GM12878 (cell line): ENCODE results near the gene DNAH11. TPM values are rescaled to one million over a fixed set of nuclear protein-coding genes. Genes with fewer than 3 reads are reported as not detected.

ENCODE experiments used
- ATAC-seq: fragments of 200-7000 bp; cut with Tn5 transposase; 3 replicates; pipeline ENCODE4 v1.9.1; 2020; ENCODE audit warnings: mild to moderate bottlenecking, moderate library complexity
- BruUV-seq: library from RNA; stranded (reverse); fragments of 400-500 nt; replicated peaks from 2 replicates; lab custom pipeline; 2021; lab: Mats Ljungman, UMichigan
- CTCF ChIA-PET: fragments of 300-600 bp; sonication (Branson Sonifier 250); formaldehyde crosslinking; extraction: SDS; loops from one replicate; lab custom pipeline; 2021; ENCODE audit warnings: inconsistent platforms; lab: Yijun Ruan, JAX
- POLR2A ChIA-PET: fragments of 350-600 bp; formaldehyde crosslinking; extraction: SDS; loops from one replicate; lab custom pipeline; 2021; ENCODE audit warnings: inconsistent platforms; lab: Charles Lee
- RAD21 ChIA-PET: fragments of 300-600 bp; sonication (Branson Sonifier 250); formaldehyde crosslinking; loops from one replicate; lab custom pipeline; 2023; ENCODE audit warnings: antibody characterized with exemption; ENCODE audit not compliant: unreplicated experiment; lab: Charles Lee
- SMC1A ChIA-PET: fragments of 300-600 bp; sonication (Branson Sonifier 250); formaldehyde crosslinking; loops from one replicate; lab custom pipeline; 2023; ENCODE audit not compliant: unreplicated experiment, uncharacterized antibody; lab: Charles Lee
- DNase-seq: peaks from one replicate; pipeline ENCODE4 v3.0.0-alpha.2; 2011; ENCODE audit warnings: low read depth, low spot score
- FAIRE-seq: peaks from 3 replicates; lab custom pipeline; 2011; peaks lifted over from hg19 to GRCh38; lab: Jason Lieb, UNC
- H2AFZ ChIP-seq: 2 replicates; pipeline ENCODE4 v1.6.0; 2011; ENCODE audit warnings: low read depth, low read length, control low read depth; ENCODE audit not compliant: control insufficient read depth
- H3K27ac ChIP-seq: 2 replicates; pipeline ENCODE4 v1.5.1; 2011; ENCODE audit warnings: control low read depth; ENCODE audit not compliant: control insufficient read depth, insufficient read depth
- H3K27me3 ChIP-seq, 2 experiments: replicated peaks in 1 of 2; 2 replicates each; pipeline versions ENCODE4 v1.6.0 to v1.6.1; 2011; ENCODE audit warnings: low read length in 1 of 2; ENCODE audit not compliant: control insufficient read depth in 2 of 2, insufficient read depth in 2 of 2
- H3K36me3 ChIP-seq, 2 experiments: 2 replicates each; pipeline ENCODE4 v1.5.1; 2011; ENCODE audit warnings: low read length in 1 of 2; ENCODE audit not compliant: control insufficient read depth in 2 of 2, insufficient read depth in 2 of 2
- H3K4me1 ChIP-seq: 2 replicates; pipeline ENCODE4 v1.6.1; 2011; ENCODE audit warnings: mild to moderate bottlenecking, low read length, moderate library complexity, mixed read lengths; ENCODE audit not compliant: control insufficient read depth, insufficient read depth
- H3K4me2 ChIP-seq: 2 replicates; pipeline ENCODE4 v1.6.0; 2011; ENCODE audit warnings: control low read depth; ENCODE audit not compliant: control insufficient read depth, insufficient read depth
- H3K4me3 ChIP-seq: fragments of 200-600 bp; sonication (generic); 2 replicates; pipeline ENCODE4 v1.5.1; 2016
- H3K79me2 ChIP-seq: 2 replicates; pipeline ENCODE4 v1.6.0; 2011; ENCODE audit warnings: low read length; ENCODE audit not compliant: control insufficient read depth, insufficient read depth
- H3K9ac ChIP-seq: 2 replicates; pipeline ENCODE4 v1.8.0; 2011; ENCODE audit warnings: low read length, control low read depth, mixed read lengths; ENCODE audit not compliant: control insufficient read depth, insufficient read depth
- H3K9me3 ChIP-seq: replicated peaks from 3 replicates; pipeline ENCODE4 v1.5.1; 2011; ENCODE audit warnings: mild to moderate bottlenecking, low read length; ENCODE audit not compliant: control insufficient read depth, insufficient read depth
- H4K20me1 ChIP-seq: 2 replicates; pipeline ENCODE4 v1.6.0; 2011; ENCODE audit not compliant: control insufficient read depth, insufficient read depth
- CBX3 ChIP-seq: fragments of 200-600 bp; sonication (generic); IDR thresholded peaks from 2 replicates; pipeline ENCODE4 v1.6.1; 2016; ENCODE audit warnings: low read depth, borderline replicate concordance
- CHD1 ChIP-seq: IDR thresholded peaks from 2 replicates; pipeline ENCODE4 v1.6.1; 2012; ENCODE audit warnings: low read depth, low read length, improper control_type of control experiment
- CREB1 ChIP-seq: IDR thresholded peaks from 2 replicates; pipeline ENCODE4 v1.6.1; 2012; ENCODE audit warnings: low read depth, mild to moderate bottlenecking, inconsistent platforms
- ETV6 ChIP-seq, 2 experiments: fragments of 450-650 bp in 1 of 2; IDR thresholded peaks in 1 of 2; conservative IDR thresholded peaks in 1 of 2; 2 replicates each; pipeline ENCODE4 v1.6.1; 2014; ENCODE audit warnings: antibody characterized with exemption in 1 of 2, borderline replicate concordance in 1 of 2, low read depth in 1 of 2, mild to moderate bottlenecking in 1 of 2, moderate library complexity in 1 of 2
- KDM1A ChIP-seq: fragments of 200-600 bp; sonication (generic); IDR thresholded peaks from 2 replicates; pipeline ENCODE4 v1.6.1; 2016; ENCODE audit warnings: borderline replicate concordance
- LARP7 ChIP-seq: fragments of 450-650 bp; IDR thresholded peaks from 2 replicates; pipeline ENCODE4 v1.6.1; 2017; ENCODE audit warnings: mild to moderate bottlenecking
- NFYA ChIP-seq: IDR thresholded peaks from 2 replicates; pipeline ENCODE4 v1.6.1; 2011; ENCODE audit warnings: low read depth, mild to moderate bottlenecking, low read length, improper control_type of control experiment, borderline replicate concordance
- POU2F2 ChIP-seq: IDR thresholded peaks from 3 replicates; pipeline ENCODE4 v1.6.1; 2011; ENCODE audit warnings: low read depth, mild to moderate bottlenecking, low read length, borderline replicate concordance
- RUNX3 ChIP-seq: IDR thresholded peaks from 2 replicates; pipeline ENCODE4 v1.6.1; 2012; ENCODE audit warnings: low read length, inconsistent platforms
- WGBS: methylation state at CpG from one replicate; pipeline ENCODE4 v1.1.6; 2016; ENCODE audit warnings: low lambda C conversion rate; ENCODE audit not compliant: insufficient replicate concordance, insufficient coverage; ENCODE audit errors: missing lambda C conversion rate; 5-methylcytosine and 5-hydroxymethylcytosine counted together
- in situ Hi-C: fragments of 300-500 bp; cut with MboI; formaldehyde crosslinking; loops from 9 replicates; pipeline ENCODE4 v1.14.3; 2018; ENCODE audit warnings: mixed read lengths
- intact Hi-C: fragments of 100-400 bp; cut with micrococcal nuclease; formaldehyde crosslinking; loops from one replicate; pipeline ENCODE4 v1.14.2; 2022; ENCODE audit not compliant: unreplicated experiment
- polyA plus RNA-seq, 11 experiments: library from polyadenylated mRNA; depleted of rRNA in 4 of 11; unstranded in 6 of 11; stranded (reverse) in 5 of 11; fragments of >200 nt; fragmentation: Nextera tagmentation in 4 of 11; fragmentation: Illumina TruSeq in 1 of 11; extraction: Ambion mirVana in 4 of 11; extraction: Trizol in 1 of 11; gene quantifications; 1 replicate in 1 of 11; 2 replicates in 10 of 11; pipeline versions ENCODE4 v1.2.1 to v1.2.3, GENCODE V29; 2011 to 2016; ENCODE audit warnings: inconsistent platforms in 2 of 11, missing spikeins in 2 of 11, low read depth in 1 of 11
- total RNA-seq, 4 experiments: library from RNA; depleted of rRNA in 3 of 4; stranded (reverse); fragments of >200 nt in 3 of 4; fragmentation: Illumina TruSeq in 1 of 4; extraction: Trizol in 1 of 4; gene quantifications; 2 replicates each; pipeline versions ENCODE4 v1.2.1 to v1.2.3, GENCODE V29; 2013 to 2021
- TF ChIP-seq, protein P1 (sequence below): fragments of 450-650 bp; IDR thresholded peaks from 2 replicates; pipeline ENCODE4 v1.6.1; 2016; ENCODE audit warnings: mild to moderate bottlenecking, moderate library complexity, borderline replicate concordance
- TF ChIP-seq, protein P2 (sequence below): fragments of 450-650 bp; IDR thresholded peaks from 2 replicates; pipeline ENCODE4 v1.6.1; 2017; ENCODE audit warnings: mild to moderate bottlenecking, moderate library complexity
- TF ChIP-seq, protein P3 (sequence below): fragments of 450-650 bp; IDR thresholded peaks from 2 replicates; pipeline ENCODE4 v1.6.1; 2018; ENCODE audit warnings: mild to moderate bottlenecking, low read depth, moderate library complexity; ENCODE audit not compliant: partially characterized antibody

The DNAH11 gene
- total and polyA plus RNA-seq, 10 of the 15 experiments (the other 5 are each of a cell fraction or from before 2014, with no cell fraction given), result 0.03 to 0.56 (median 0.10) TPM

DNA sequence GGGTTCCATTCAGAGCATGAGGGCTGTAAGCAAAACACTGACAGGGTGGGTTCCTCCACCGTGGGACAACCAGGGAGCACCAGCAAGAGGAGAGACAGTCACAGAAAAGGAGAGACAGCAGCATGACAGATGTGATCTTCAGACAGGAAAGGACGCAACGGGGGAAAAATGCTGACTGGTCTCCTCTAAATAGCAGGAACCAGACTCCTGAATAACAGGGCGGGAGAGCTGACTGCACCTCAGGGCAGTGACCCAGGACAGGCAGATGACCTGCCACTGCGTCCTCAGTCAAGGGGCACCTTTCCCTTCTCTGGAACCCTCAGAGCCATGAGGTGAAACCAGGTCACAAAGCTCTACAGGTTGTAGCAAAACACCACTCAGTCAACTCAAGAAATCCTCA, 365.9 kb downstream of the DNAH11 start:
- H3K4me1 ChIP-seq, result no peaks in the 10 kb centered on the region
- no peak overlapping the region for H3K4me3 ChIP-seq
- H3K36me3 ChIP-seq, result peaks cover 17 to 34% of the 10 kb centered on the region in 2 experiments
- POLR2A ChIA-PET, result no interaction called here
- RAD21 ChIA-PET, result no interaction called here
- no peak overlapping the region for H3K9ac ChIP-seq
- intact Hi-C loops, result no loop called here
- H3K79me2 ChIP-seq, result no peaks in the 10 kb centered on the region
- no peak for DNase-seq
- no peaks in the 10 kb centered on the region for H4K20me1 ChIP-seq
- H3K4me2 ChIP-seq, result no peak overlapping the region
- SMC1A ChIA-PET, result no interaction called here
- in situ Hi-C loops, result no loop called here
- H3K27ac ChIP-seq, result no peak overlapping the region
- CTCF ChIA-PET, result interaction anchor here (1.0 to 2.2 kb wide), 2 partner anchors 37 to 92 kb away, joined by 3 to 4 read pairs; partner anchors contain the start of gene CDCA7L
- 99% methylated on average over 5 of the region's 5 CpGs for WGBS
- no peak for ATAC-seq
- no peaks in the 10 kb centered on the region; the same call in 2 of the 3 replicates for H3K9me3 ChIP-seq
- no peaks in the 10 kb centered on the region for H3K27me3 ChIP-seq
- no peak overlapping the region for H2AFZ ChIP-seq
- BruUV-seq, result no TSS peak
- FAIRE-seq, result no peak
- no peak for TF ChIP-seq CBX3
- no peak for TF ChIP-seq RUNX3
- TF ChIP-seq, protein P1, sequence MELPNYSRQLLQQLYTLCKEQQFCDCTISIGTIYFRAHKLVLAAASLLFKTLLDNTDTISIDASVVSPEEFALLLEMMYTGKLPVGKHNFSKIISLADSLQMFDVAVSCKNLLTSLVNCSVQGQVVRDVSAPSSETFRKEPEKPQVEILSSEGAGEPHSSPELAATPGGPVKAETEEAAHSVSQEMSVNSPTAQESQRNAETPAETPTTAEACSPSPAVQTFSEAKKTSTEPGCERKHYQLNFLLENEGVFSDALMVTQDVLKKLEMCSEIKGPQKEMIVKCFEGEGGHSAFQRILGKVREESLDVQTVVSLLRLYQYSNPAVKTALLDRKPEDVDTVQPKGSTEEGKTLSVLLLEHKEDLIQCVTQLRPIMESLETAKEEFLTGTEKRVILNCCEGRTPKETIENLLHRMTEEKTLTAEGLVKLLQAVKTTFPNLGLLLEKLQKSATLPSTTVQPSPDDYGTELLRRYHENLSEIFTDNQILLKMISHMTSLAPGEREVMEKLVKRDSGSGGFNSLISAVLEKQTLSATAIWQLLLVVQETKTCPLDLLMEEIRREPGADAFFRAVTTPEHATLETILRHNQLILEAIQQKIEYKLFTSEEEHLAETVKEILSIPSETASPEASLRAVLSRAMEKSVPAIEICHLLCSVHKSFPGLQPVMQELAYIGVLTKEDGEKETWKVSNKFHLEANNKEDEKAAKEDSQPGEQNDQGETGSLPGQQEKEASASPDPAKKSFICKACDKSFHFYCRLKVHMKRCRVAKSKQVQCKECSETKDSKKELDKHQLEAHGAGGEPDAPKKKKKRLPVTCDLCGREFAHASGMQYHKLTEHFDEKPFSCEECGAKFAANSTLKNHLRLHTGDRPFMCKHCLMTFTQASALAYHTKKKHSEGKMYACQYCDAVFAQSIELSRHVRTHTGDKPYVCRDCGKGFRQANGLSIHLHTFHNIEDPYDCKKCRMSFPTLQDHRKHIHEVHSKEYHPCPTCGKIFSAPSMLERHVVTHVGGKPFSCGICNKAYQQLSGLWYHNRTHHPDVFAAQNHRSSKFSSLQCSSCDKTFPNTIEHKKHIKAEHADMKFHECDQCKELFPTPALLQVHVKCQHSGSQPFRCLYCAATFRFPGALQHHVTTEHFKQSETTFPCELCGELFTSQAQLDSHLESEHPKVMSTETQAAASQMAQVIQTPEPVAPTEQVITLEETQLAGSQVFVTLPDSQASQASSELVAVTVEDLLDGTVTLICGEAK, result no peak
- no peak for TF ChIP-seq ETV6 (conservative IDR thresholded peaks at IDR 0.05 in 1 of 2, IDR thresholded peaks at IDR 0.05 in 1 of 2; ENCODE audit: borderline replicate concordance in 1 of 2, low read depth in 1 of 2)
- TF ChIP-seq POU2F2, result no peak
- no peak for TF ChIP-seq CREB1
- no peak for TF ChIP-seq CHD1
- TF ChIP-seq NFYA, result no peak
- TF ChIP-seq, protein P2, sequence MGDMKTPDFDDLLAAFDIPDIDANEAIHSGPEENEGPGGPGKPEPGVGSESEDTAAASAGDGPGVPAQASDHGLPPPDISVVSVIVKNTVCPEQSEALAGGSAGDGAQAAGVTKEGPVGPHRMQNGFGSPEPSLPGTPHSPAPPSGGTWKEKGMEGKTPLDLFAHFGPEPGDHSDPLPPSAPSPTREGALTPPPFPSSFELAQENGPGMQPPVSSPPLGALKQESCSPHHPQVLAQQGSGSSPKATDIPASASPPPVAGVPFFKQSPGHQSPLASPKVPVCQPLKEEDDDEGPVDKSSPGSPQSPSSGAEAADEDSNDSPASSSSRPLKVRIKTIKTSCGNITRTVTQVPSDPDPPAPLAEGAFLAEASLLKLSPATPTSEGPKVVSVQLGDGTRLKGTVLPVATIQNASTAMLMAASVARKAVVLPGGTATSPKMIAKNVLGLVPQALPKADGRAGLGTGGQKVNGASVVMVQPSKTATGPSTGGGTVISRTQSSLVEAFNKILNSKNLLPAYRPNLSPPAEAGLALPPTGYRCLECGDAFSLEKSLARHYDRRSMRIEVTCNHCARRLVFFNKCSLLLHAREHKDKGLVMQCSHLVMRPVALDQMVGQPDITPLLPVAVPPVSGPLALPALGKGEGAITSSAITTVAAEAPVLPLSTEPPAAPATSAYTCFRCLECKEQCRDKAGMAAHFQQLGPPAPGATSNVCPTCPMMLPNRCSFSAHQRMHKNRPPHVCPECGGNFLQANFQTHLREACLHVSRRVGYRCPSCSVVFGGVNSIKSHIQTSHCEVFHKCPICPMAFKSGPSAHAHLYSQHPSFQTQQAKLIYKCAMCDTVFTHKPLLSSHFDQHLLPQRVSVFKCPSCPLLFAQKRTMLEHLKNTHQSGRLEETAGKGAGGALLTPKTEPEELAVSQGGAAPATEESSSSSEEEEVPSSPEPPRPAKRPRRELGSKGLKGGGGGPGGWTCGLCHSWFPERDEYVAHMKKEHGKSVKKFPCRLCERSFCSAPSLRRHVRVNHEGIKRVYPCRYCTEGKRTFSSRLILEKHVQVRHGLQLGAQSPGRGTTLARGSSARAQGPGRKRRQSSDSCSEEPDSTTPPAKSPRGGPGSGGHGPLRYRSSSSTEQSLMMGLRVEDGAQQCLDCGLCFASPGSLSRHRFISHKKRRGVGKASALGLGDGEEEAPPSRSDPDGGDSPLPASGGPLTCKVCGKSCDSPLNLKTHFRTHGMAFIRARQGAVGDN, result no peak
- TF ChIP-seq, protein P3, sequence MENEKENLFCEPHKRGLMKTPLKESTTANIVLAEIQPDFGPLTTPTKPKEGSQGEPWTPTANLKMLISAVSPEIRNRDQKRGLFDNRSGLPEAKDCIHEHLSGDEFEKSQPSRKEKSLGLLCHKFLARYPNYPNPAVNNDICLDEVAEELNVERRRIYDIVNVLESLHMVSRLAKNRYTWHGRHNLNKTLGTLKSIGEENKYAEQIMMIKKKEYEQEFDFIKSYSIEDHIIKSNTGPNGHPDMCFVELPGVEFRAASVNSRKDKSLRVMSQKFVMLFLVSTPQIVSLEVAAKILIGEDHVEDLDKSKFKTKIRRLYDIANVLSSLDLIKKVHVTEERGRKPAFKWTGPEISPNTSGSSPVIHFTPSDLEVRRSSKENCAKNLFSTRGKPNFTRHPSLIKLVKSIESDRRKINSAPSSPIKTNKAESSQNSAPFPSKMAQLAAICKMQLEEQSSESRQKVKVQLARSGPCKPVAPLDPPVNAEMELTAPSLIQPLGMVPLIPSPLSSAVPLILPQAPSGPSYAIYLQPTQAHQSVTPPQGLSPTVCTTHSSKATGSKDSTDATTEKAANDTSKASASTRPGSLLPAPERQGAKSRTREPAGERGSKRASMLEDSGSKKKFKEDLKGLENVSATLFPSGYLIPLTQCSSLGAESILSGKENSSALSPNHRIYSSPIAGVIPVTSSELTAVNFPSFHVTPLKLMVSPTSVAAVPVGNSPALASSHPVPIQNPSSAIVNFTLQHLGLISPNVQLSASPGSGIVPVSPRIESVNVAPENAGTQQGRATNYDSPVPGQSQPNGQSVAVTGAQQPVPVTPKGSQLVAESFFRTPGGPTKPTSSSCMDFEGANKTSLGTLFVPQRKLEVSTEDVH, result no peak
- no peak for TF ChIP-seq KDM1A
- no peak for TF ChIP-seq LARP7
